ENCODE measurements around the gene PLD2.
"Not testable (repeated sequence)": the region's sequence is repeated elsewhere in the genome, so short reads cannot be mapped to it uniquely, and the experiment has no call there.

Gene PLD2

GRCh38 chr17:4856271-4856936 is 49.5 kb downstream of the PLD2 start:
- DNase-seq (ENCODE audit: extremely low read depth in 1 of 2, low read depth in 1 of 2): no peak

- no peak for DNase-seq (ENCODE audit: extremely low read depth in 1 of 2, low read depth in 1 of 2)
Observed at GRCh38 chr17:4856937-4857314, 50.0 kb downstream of the PLD2 start.

GRCh38 chr17:4857347-4857746 is 50.4 kb downstream of the PLD2 start:
- DNase-seq (ENCODE audit: extremely low read depth in 1 of 2, low read depth in 1 of 2): not testable (repeated sequence)

- no peak for DNase-seq (ENCODE audit: extremely low read depth in 1 of 2, low read depth in 1 of 2)
Observed at GRCh38 chr17:4858068-4858881, 51.3 kb downstream of the PLD2 start.

GRCh38 chr17:4858882-4859260 is 51.9 kb downstream of the PLD2 start:
- DNase-seq (ENCODE audit: extremely low read depth in 1 of 2, low read depth in 1 of 2): no peak

- DNase-seq (ENCODE audit: extremely low read depth in 1 of 2, low read depth in 1 of 2): no peak
Observed at GRCh38 chr17:4859816-4860625, 53.1 kb downstream of the PLD2 start.

GRCh38 chr17:4860651-4861050 is 53.7 kb downstream of the PLD2 start:
- DNase-seq (ENCODE audit: extremely low read depth in 1 of 2, low read depth in 1 of 2): no peak

- DNase-seq (ENCODE audit: extremely low read depth in 1 of 2, low read depth in 1 of 2): no peak
Observed at GRCh38 chr17:4861052-4861451, 54.1 kb downstream of the PLD2 start.

GRCh38 chr17:4862720-4863119 is 55.8 kb downstream of the PLD2 start:
- DNase-seq (ENCODE audit: extremely low read depth in 1 of 2, low read depth in 1 of 2): no peak

- DNase-seq (ENCODE audit: extremely low read depth in 1 of 2, low read depth in 1 of 2): no peak
Observed at GRCh38 chr17:4863321-4863720, 56.4 kb downstream of the PLD2 start.

- DNase-seq (ENCODE audit: extremely low read depth in 1 of 2, low read depth in 1 of 2): not testable (repeated sequence)
Observed at GRCh38 chr17:4867535-4867934, 60.6 kb downstream of the PLD2 start.

- DNase-seq (ENCODE audit: extremely low read depth in 1 of 2, low read depth in 1 of 2): not testable (repeated sequence)
Observed at GRCh38 chr17:4869058-4869998, 62.4 kb downstream of the PLD2 start.

- no peak for DNase-seq (ENCODE audit: extremely low read depth in 1 of 2, low read depth in 1 of 2)
Observed at GRCh38 chr17:4870855-4871254, 63.9 kb downstream of the PLD2 start.

- no peak for DNase-seq (ENCODE audit: extremely low read depth in 1 of 2, low read depth in 1 of 2)
Observed at GRCh38 chr17:4872786-4873185, 65.8 kb downstream of the PLD2 start.
